Activated naive CD8-positive, alpha-beta T cell treated with anti-CD3 and anti-CD28 coated beads for 36 hours (primary cell): Measurements from ENCODE around the gene OCA2. TPM values are rescaled to one million over a fixed set of nuclear protein-coding genes. Genes with fewer than 3 reads are reported as not detected.

Experiments used
- DNase-seq: peaks from one replicate; pipeline ENCODE4 v3.0.0; 2021
- H3K27ac Mint-ChIP-seq: one replicate; pipeline ENCODE4 v1.8.0; 2022; ENCODE audit warnings: mild to moderate bottlenecking, moderate library complexity, mixed read lengths
- H3K27me3 Mint-ChIP-seq: one replicate; pipeline ENCODE4 v1.8.0; 2022; ENCODE audit warnings: mild to moderate bottlenecking, mixed read lengths
- H3K36me3 Mint-ChIP-seq: one replicate; pipeline ENCODE4 v1.8.0; 2021; ENCODE audit warnings: mild to moderate bottlenecking, mixed read lengths
- H3K4me1 Mint-ChIP-seq: one replicate; pipeline ENCODE4 v1.8.0; 2021; ENCODE audit warnings: mixed read lengths
- H3K4me3 Mint-ChIP-seq: one replicate; pipeline ENCODE4 v1.8.0; 2022; ENCODE audit warnings: mild to moderate bottlenecking, moderate library complexity, mixed read lengths
- H3K9me3 Mint-ChIP-seq: one replicate; pipeline ENCODE4 v1.8.0; 2022; ENCODE audit warnings: mixed read lengths
- total RNA-seq, 2 experiments: library from RNA; stranded (reverse); gene quantifications; one replicate each; pipeline ENCODE4 v1.2.3, GENCODE V29; 2021

OCA2 gene
- total RNA-seq, 2 experiments from 2014 or later = not detected

DNA sequence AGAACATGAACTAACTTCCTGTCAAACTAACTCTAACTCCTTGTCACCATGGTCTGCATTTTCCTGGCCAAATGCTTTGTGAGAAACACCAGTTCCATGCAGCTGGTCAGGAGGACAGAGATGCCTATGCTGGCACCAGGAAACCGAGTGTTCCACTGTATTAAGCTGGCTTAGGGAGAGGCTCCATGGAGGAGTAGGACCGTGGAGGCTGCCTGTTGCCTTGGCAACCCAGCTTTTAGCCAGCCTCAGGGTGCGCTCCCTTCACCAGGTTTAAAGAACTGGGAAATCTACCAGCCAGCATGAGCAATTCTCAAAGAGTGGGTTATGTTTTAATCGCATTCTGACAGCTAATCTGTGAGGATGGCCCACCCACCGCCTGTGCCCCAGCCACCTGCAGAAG lies 394.1 kb downstream of the OCA2 start:
- Mint-ChIP-seq H3K4me3 (no peak overlapping the region), H3K27me3 (no peaks in the 10 kb centered on the region)

More for the DNA sequence above, 394.1 kb downstream of the OCA2 start:
- H3K4me1 Mint-ChIP-seq = no peaks in the 10 kb centered on the region
- peaks cover 10% of the 10 kb centered on the region for H3K9me3 Mint-ChIP-seq
- no peak overlapping the region for H3K27ac Mint-ChIP-seq
- DNase-seq = no peak
- no peaks in the 10 kb centered on the region for H3K36me3 Mint-ChIP-seq

Other genes with a start within 250 kb of the OCA2 start
- gene HERC2, start 222.9 kb upstream of the OCA2 start, total RNA-seq = 10 to 100 TPM; 28.1 to 30.3 TPM